Measurements from ENCODE around the gene ESYT2. TPM values are rescaled to one million over a fixed set of nuclear protein-coding genes. Genes with fewer than 3 reads are reported as not detected.
A peak's percentile ranks its signal among the peaks of the same experiment; 100 is the strongest.

ESYT2 gene
- total and polyA plus RNA-seq, 2 experiments from 2014 or later, result 15.8 to 40.3 TPM

- no peak for DNase-seq (ENCODE audit: low read depth in 1 of 2, low spot score in 1 of 2)
- Histone ChIP-seq H3K36me3 (peaks cover 33% of the 10 kb centered on the region), H3K27me3 (no peaks in the 10 kb centered on the region), H3K27ac (no peak overlapping the region), H3K9me3 (ENCODE audit: low read depth) (no peaks in the 10 kb centered on the region), H3K4me3 (no peak overlapping the region), H3K4me1 (ENCODE audit: low read depth) (no peaks in the 10 kb centered on the region)
- TF ChIP-seq CTCF (IDR thresholded peaks at IDR 0.05; ENCODE audit: low read depth, low read length), result no peak
Observed at GRCh38 chr7:158735935-158736334, 93.4 kb downstream of the ESYT2 start.

- Histone ChIP-seq H3K27ac (no peak overlapping the region), H3K9me3 (ENCODE audit: low read depth) (no peaks in the 10 kb centered on the region), H3K4me1 (ENCODE audit: low read depth) (no peaks in the 10 kb centered on the region), H3K36me3 (peaks cover 30% of the 10 kb centered on the region), H3K4me3 (no peak overlapping the region), H3K27me3 (no peaks in the 10 kb centered on the region)
- peak in 1 of 2 donors; percentile 64 for DNase-seq (ENCODE audit: low read depth in 1 of 2, low spot score in 1 of 2)
- TF ChIP-seq CTCF (IDR thresholded peaks at IDR 0.05; ENCODE audit: low read depth, low read length), result no peak
Observed at GRCh38 chr7:158734861-158735260, 94.4 kb downstream of the ESYT2 start.

- TF ChIP-seq CTCF (IDR thresholded peaks at IDR 0.05; ENCODE audit: low read depth, low read length), result no peak
- H3K4me1 ChIP-seq (ENCODE audit: low read depth), result no peaks in the 10 kb centered on the region
- no peak overlapping the region for H3K27ac ChIP-seq
- peaks cover 29% of the 10 kb centered on the region for H3K36me3 ChIP-seq
- no peak for DNase-seq (ENCODE audit: low read depth in 1 of 2, low spot score in 1 of 2)
- H3K9me3 ChIP-seq (ENCODE audit: low read depth), result no peaks in the 10 kb centered on the region
- H3K27me3 ChIP-seq, result no peaks in the 10 kb centered on the region
- no peak overlapping the region for H3K4me3 ChIP-seq
Observed at GRCh38 chr7:158733775-158734494, 95.4 kb downstream of the ESYT2 start.

GRCh38 chr7:158733220-158733519, 96.1 kb downstream of the ESYT2 start:
- H3K9me3 ChIP-seq (ENCODE audit: low read depth), result no peaks in the 10 kb centered on the region
- DNase-seq (ENCODE audit: low read depth in 1 of 2, low spot score in 1 of 2), result no peak
- no peaks in the 10 kb centered on the region for H3K27me3 ChIP-seq
- H3K36me3 ChIP-seq, result peaks cover 22% of the 10 kb centered on the region
- no peak for TF ChIP-seq CTCF (IDR thresholded peaks at IDR 0.05; ENCODE audit: low read depth, low read length)
- H3K4me1 ChIP-seq (ENCODE audit: low read depth), result no peaks in the 10 kb centered on the region
- no peak overlapping the region for H3K4me3 ChIP-seq
- no peak overlapping the region for H3K27ac ChIP-seq

GRCh38 chr7:158732494-158733219, 96.7 kb downstream of the ESYT2 start:
- Histone ChIP-seq H3K27ac (no peak overlapping the region), H3K36me3 (peaks cover 18% of the 10 kb centered on the region), H3K4me1 (ENCODE audit: low read depth) (no peaks in the 10 kb centered on the region), H3K4me3 (no peak overlapping the region), H3K27me3 (no peaks in the 10 kb centered on the region), H3K9me3 (ENCODE audit: low read depth) (no peaks in the 10 kb centered on the region)
- no peak for TF ChIP-seq CTCF (IDR thresholded peaks at IDR 0.05; ENCODE audit: low read depth, low read length)
- DNase-seq (ENCODE audit: low read depth in 1 of 2, low spot score in 1 of 2), result no peak

Measured in cardiac muscle cell (in vitro differentiated cells and primary cell).